Right hindlimb (tissue), 1 donor: ENCODE results near the gene DCAKD.

Experiments
- DNase-seq: peaks from one replicate; pipeline ENCODE4 v3.0.0-alpha.2; 2018

DCAKD gene

GRCh38 chr17:45051060-45051719 is at the start of gene DCAKD:
Gene DCAKD (minus strand): TSS chr17:45051632. CDS start chr17:45034885, 16,747 bp downstream.
- peak; percentile 96 for DNase-seq

- DNase-seq = peak; percentile 85
These were observed 47.6 kb upstream of the DCAKD start for GRCh38 chr17:45098869-45099616.

DNA sequence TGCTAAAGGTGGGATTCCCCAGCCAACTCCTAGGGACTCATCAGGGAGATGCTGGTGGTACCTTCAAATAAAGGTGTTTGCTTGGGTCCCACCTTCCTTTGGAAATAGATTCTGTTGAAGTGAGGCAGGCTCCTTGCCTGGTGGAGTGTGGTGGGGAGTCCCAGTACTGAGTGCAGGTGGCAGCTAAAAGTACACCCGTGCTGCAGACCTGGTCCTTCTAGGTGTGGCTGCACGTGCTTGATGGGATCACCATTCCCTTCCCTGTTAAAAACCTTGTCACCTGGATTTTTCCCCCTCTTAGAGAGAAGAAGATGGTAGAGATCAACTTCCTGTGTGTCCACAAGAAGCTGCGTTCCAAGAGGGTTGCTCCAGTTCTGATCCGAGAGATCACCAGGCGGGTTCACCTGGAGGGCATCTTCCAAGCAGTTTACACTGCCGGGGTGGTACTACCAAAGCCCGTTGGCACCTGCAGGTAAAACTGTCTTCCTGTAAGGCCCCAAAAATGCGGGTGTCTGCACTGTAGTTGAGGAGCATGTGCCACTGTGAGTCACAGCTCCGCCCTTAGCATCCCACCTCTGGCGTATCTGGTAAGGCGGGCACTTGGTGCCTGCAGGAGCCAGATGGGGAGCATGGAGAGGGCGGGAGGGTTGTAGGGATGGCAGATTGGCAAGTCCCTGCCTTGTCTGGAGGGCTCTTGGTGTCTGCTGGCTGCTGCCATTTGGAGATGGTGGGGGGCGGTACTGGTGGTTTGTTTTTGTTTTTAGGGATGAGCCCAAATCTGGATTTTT is 46.8 kb upstream of the DCAKD start:
- no peak for DNase-seq

DNA sequence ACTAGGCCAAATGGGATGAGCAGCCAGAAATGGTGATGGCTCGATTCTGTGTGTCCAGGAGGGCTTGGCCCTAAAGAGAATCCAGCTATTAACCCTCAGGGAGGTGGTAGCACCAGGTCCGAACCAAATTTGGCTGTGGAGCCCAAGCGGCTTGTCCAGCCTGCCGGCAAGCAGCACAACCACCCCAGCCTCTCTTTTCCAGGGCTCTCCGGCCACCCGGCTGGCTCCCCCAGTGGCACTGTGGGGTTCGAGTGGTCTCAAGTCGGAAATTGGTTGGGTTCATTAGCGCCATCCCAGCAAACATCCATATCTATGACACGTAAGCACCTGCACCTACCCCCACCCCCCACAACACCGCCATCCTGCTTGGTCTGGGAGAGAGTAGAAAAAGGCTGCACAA is 45.5 kb upstream of the DCAKD start:
- DNase-seq = no peak

DNA sequence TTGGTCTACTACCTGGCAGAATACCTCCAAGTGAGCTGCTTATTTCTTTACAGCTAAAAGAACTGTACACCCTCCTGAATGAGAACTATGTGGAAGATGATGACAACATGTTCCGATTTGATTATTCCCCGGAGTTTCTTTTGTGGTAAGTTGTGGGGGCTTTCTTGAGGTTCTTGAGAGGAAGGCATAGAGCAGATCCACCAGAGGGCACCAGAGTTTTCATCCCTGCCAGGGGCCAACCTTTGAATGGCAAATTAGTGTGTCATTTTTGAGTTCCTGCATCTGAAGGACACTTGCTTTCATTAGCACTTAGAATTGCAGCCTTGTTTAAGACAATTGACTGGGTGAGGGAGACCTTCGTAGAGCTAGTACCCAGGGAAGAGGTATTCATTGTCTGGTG is 44.7 kb upstream of the DCAKD start:
- DNase-seq = no peak

DNA sequence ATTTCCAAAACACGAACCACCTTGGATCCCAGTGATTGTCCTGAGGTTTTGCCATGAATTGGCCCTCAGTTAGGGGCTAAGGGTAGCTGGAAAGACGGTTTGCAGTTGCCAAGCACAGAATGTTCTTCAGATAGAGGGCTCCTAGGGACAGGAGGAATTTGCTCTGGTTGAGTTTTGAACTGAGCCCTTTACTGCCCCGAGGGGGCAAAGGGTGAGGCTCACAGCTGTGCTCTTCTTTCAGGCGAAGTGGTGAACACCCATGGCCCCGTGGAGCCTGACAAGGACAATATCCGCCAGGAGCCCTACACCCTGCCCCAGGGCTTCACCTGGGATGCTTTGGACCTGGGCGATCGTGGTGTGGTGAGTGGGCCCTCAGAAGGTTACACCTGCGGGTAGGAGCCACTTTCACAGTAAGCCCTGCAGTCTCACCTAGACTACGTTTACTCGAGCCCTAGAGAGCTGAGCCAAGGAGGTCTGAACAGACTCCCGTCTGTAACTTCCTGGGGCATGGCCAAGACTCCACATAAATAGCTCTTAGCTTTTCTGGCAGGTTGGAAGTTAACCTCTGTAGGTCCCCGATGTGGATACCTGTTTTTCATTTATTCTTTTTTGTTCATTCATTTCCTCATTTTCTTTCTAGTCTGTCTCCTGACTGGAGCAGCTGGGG is 42.1 kb upstream of the DCAKD start:
- DNase-seq = no peak

- DNase-seq = peak; percentile 52
These were observed 41.5 kb upstream of the DCAKD start for GRCh38 chr17:45092911-45093430.

GRCh38 chr17:45091778-45092425 is 40.5 kb upstream of the DCAKD start:
- no peak for DNase-seq

GRCh38 chr17:45090711-45091110 is 39.3 kb upstream of the DCAKD start:
- no peak for DNase-seq

DNA sequence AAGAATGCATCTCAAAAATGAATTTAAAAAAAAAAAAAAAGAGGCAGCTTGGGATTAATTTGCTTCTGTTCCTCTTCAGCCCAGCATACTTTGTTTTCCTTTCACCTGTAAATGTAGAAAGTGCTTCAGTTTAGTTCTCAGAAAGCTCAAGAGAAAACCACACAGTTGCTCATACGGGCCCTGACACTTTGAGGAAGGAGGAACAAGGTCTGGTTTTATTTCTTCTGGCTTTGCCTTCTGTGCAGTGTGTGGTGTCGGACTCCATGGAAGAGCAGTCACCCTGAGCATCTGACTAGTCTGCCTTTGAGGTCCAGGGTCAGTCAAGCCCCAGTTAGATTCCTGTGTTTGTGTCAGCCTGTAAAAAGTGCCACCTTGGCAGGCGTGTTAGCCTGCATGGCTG is 37.3 kb upstream of the DCAKD start:
- DNase-seq = no peak

GRCh38 chr17:45087978-45088377 is 36.5 kb upstream of the DCAKD start:
- no peak for DNase-seq

- no peak for DNase-seq
These were observed 36.1 kb upstream of the DCAKD start for GRCh38 chr17:45087504-45087975.

DNA sequence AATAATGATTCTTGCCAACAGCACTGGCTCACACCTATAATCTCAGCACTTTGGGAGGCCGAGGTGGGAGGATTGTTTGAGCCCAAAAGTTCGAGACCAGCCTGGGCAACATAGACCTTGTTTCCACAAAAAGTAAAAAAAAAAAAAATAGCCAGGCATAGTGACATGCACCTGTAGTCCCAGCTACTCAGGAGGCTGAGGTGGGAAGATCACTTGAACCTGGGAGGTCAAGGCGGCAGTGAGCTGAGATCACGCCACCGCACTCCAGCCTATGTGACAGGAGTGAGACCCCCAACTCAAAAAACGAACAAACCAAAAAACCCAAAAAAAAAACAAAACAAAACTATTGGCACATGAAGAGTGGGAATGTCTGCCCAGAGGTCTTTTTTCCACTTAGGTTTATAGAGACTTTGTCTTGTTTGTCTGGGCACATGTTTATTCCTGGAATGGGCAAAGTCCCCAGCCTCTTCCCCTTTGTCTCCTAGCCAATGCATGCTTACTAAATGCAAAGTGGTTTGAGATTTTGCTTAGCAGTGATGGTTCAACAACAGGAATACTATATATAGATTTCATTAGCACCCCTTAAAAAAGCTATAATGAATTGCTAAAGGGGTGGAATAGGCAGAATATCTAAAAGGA is 35.6 kb upstream of the DCAKD start:
- no peak for DNase-seq

- no peak for DNase-seq
These were observed 35.0 kb upstream of the DCAKD start for GRCh38 chr17:45086391-45086790.

DNA sequence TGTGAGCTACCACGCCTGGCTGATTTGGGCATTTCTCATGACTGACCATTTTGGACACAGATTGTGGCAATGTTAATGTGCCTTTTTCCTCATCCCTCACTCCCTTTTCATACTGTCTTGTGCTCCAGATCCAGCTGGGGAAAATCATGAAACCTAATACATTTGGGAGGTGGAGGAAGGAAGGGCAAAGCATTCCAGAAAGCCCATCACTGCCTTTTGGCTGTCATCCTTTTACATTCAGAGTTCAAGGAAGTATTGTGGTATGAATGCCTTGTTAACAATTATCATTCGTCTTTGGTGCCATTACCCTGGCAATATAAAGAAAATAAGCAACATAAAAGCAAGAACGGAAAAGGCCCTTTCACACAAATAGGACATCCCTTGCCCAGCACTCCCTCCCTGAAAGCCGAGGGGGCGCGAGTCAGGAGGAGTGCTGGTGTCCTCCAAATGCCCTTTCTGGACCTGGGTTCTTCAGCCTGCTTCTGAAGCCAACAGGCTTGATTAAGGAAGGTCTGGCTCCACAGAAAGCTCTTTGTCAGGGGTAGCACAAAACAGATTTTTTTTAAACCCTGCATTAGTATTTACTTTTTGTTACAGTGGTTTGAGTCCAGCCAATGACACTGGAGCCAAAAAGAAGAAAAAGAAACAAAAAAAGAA is 29.7 kb upstream of the DCAKD start:
- DNase-seq = no peak

- DNase-seq = no peak
These were observed 26.2 kb upstream of the DCAKD start for GRCh38 chr17:45077643-45078042.

- DNase-seq = no peak
These were observed 22.1 kb upstream of the DCAKD start for GRCh38 chr17:45073414-45074070.

DNA sequence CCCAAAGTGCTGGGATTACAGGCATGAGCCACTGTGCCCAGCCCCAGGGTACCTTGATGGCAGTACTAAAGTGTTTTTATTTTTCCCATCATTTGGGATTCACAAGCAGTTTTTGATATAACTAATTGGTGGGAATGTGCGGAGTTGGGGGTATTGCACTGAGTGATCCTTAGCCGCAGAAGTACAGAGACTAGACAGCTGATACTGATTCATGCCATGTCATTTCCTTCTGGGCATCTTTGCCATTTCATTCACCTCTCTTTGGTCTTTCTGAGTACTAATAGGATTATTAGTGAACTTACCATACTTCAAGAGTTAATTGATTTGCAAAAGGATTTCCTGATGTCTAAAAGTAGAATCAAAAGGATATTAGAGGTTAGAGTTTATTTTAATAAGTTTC is 19.4 kb upstream of the DCAKD start:
- DNase-seq = no peak

DNA sequence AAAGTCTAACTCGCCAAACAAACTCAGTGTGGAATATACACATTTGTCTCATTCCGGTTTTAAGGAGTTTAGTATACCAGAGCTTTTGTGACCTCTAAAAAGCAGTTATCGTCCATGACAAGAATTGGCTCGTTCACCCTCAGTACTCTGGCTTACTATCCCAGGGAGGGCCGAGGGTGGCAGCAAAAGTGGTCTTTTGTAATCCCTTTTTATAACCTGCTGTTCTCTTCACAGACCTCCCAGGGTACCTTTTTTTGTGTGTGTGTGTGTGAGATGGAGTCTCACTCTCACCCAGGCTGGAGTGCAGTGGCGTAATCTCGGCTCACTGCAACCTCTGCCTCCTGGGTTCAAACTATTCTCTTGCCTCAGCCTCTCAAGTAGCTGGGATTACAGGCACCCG is 18.6 kb upstream of the DCAKD start:
- DNase-seq = no peak

- no peak for DNase-seq
These were observed 16.2 kb upstream of the DCAKD start for GRCh38 chr17:45067637-45068036.

DNA sequence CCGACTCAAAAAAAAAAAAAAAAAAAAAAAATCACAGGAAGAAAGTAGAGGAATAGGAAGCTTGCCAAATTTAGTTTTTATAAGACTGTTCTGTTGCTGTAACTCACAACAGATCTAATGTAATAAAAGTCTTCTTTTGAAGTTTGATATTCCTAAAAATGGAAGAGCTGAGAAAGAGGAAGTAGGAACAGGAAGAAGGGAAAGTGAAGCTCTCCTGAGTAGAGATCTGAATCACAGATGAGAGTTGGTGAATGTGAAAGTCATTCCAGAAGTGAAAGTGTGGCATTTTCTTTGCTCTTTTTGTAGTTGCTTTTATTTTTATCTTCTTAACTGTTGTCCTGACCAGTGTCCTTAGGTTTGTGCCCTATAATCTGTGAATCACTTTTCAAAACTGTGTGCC is 11.8 kb upstream of the DCAKD start:
- no peak for DNase-seq
